ENCODE data around the gene FOXJ3. TPM values are rescaled to one million over a fixed set of nuclear protein-coding genes. Genes with fewer than 3 reads are reported as not detected.

FOXJ3 gene
- 46.2 TPM for total RNA-seq
- long read RNA-seq, full-length matches to known transcripts = 7 of 29 reads
- long read RNA-seq, partial matches to known transcripts = 5 of 29 reads
- long read RNA-seq, other reads (novel, unspliced or antisense) = 17 of 29 reads

GRCh38 chr1:42335050-42335808, at the start of gene FOXJ3:
FOXJ3 (minus strand) TSS chr1:42335235; CDS start chr1:42311093, 24,142 bp downstream.
- peak; percentile 96 for DNase-seq (ENCODE audit: low spot score)
- intact Hi-C loops (cut with DNase I) = loop anchor here (2.0 to 10.0 kb wide), 4 partner anchors 14 to 300 kb away; partner anchors contain the start of genes PPCS and ZMYND12

DNA sequence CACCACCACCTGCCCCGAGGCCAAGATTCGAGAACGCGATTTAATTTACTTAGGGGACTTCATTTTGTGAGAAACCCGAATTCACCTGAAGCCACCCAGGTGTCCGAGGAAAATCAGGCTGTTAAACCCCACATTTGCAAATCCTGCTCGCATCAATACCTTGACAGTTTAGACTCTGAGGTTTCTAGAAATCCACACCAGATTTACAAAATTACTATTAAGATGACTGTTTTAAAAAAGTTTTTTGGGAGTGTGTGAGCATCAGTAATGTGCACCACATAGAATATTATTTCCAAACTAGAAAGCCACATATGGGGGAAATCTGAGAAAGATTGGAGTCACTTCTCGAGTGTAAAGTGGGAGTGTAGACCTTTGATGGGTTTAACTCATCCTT, 46.2 kb upstream of the FOXJ3 start:
- intact Hi-C loops (cut with DNase I) = loop anchor here (5.0 kb wide), 1 partner anchor 76 kb away; the partner anchor contains the start of genes PPCS and ZMYND12
- no peak for DNase-seq (ENCODE audit: low spot score)

DNA sequence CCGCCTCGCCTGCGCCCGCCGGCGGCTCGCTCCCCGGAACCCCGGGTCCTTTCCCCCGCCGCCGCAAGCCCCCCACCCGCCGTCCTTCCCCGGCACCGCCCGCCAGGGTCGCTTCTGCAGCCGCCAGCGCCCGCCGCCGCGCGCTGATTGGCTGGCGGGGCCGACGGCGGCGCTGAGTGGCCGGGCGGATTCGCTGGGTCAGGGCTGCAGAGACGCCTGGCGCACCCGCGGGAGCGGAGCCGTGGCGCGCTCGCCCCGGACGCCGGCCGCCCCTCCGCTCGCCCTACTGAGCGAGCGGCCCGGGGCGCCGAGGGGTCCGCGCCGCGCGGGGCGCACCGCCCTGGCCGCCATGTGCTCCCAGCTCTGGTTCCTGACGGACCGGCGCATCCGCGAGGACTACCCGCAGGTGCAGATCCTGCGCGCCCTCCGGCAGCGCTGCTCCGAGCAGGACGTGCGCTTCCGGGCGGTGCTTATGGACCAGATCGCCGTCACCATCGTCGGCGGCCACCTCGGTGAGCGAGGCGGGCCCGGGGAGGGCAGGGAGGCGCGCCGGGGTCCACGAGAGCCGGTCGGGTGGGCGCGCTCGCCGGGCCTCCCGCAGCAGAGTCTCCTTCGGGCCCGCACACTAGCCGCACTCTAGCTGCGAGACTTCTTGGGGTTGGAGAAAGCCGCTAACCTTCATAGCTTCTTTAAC, 45.7 kb upstream of the FOXJ3 start, which contains the start of gene RIMKLA:
Gene RIMKLA (plus strand): TSS at position 207 of the 694 bp plus-strand sequence. CDS start 143 bp downstream, at position 350.
- no peak for DNase-seq (ENCODE audit: low spot score)
- intact Hi-C loops (cut with DNase I) = loop anchor here (5.0 kb wide), 1 partner anchor 77 kb away; the partner anchor contains the start of genes PPCS and ZMYND12

DNA sequence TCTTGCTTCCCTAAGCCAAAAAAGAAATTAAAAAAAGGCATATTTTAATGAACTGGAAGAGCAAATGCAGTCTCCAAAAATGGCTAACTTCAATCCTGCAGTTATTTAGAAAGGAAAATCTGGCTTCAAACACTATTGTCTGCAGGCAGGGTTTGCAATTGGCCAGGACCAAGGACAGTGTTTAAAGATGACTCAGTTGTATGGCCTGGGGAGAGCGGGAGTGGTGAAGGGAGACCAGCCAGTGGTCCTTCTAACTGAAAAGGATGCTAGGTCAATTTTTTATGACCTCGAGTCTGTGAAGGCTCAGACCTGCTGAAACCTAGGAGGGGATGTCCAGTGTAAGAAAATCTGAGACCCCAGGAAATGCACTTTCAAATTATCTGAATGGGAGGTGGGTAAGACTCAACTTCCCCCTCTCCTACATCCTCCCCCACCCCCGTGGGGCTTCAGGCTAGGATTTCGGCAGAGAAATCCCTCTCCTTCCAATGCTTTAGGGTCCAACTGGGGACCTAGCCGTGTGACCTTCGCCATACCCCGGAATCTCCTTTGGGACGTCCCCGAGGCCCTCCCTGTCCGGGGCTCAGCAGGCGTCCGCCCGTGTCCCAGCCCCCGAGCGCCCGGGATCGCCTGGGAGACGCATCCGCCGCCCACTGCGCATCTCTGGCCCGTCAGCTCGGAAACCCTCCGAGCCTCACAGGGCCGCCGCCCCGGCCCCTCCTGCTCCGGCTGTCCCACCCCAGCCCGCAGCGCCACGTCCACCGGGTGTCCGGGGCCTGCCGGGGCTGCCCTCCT, 45.0 kb upstream of the FOXJ3 start:
- no peak for DNase-seq (ENCODE audit: low spot score)
- intact Hi-C loops (cut with DNase I) = loop anchor here (5.0 kb wide), 1 partner anchor 77 kb away; the partner anchor contains the start of genes PPCS and ZMYND12

GRCh38 chr1:42372796-42373195, 37.8 kb upstream of the FOXJ3 start:
- DNase-seq (ENCODE audit: low spot score) = no peak
- intact Hi-C loops (cut with DNase I) = no loop called here

DNA sequence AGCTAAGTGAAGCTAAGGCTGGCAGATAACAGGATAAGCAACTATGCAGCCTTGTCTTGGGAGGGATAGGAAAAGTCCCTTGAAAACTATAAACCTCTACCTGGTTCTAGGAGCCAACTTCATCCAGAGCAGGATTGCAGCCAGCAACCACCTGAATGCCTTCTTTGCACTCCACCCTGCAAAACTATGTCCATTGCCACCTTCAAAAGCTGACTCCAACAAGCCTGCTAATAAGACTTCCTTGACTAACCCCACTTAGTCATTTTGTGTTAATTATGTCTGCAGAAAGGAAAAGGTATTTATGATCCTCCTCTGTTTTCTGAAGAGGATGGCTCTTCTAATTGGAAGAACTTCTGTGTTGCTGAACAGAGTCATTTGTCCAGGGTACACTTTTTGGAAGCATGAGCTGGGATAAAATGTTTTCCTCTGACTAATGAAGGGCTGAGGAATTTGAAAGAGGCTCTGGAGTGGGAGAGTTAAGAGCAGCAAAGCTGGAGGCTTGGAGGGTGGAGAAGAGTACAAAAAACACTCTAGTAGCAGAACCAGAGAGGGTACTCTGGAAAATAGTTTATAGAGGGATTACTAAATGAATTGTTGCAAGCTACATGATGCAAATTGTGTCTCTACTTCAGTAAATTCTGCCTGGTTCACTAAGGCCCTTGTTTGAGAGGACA, 36.0 kb upstream of the FOXJ3 start:
- intact Hi-C loops (cut with DNase I) = no loop called here
- no peak for DNase-seq (ENCODE audit: low spot score)

DNA sequence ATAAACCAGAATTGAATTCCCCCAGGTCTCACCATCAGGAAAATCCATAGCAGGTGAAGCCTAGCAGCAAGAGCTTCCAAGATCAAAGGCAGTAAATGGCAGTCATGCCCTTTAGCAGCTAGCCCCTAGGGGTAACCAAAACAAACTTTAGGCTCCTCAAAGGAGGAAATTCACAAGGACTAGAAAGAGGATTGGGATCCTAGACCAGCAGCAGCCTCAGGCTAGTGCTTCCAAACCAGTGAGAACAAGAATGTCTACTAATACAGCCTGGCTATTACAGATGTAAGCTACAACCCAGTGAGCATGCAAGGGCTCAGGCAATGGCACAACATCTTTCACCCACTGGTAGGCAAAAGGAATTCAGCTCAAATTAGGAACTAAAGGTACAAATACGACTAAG, 34.4 kb upstream of the FOXJ3 start:
- no peak for DNase-seq (ENCODE audit: low spot score)
- intact Hi-C loops (cut with DNase I) = no loop called here

GRCh38 chr1:42368096-42368795, 33.2 kb upstream of the FOXJ3 start:
- DNase-seq (ENCODE audit: low spot score) = no peak
- intact Hi-C loops (cut with DNase I) = no loop called here

GRCh38 chr1:42365118-42365517, 30.1 kb upstream of the FOXJ3 start:
- no peak for DNase-seq (ENCODE audit: low spot score)
- intact Hi-C loops (cut with DNase I) = no loop called here

- no peak for DNase-seq (ENCODE audit: low spot score)
- intact Hi-C loops (cut with DNase I) = no loop called here
These were observed 29.5 kb upstream of the FOXJ3 start for GRCh38 chr1:42364542-42364941.

DNA sequence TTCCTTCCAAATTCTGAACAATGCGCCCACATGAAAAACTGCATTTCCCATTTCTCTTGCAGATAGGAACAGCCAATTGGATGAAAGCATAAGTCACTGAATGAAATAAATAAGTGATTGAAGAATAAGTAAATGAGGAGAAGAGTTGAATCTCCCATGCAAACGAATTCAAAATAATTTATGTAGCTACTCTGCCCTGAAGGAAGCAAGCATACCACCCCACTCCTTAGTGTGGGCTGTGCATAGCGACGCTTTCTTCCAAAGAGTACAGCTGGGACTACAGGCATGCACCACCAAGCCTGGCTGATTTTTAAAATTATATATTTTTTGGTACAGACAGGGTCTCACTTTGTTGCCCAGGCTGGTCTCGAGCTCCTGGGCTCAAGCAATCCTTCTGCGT, 29.1 kb upstream of the FOXJ3 start:
- DNase-seq (ENCODE audit: low spot score) = no peak
- intact Hi-C loops (cut with DNase I) = no loop called here

- intact Hi-C loops (cut with DNase I) = no loop called here
- no peak for DNase-seq (ENCODE audit: low spot score)
These were observed 24.4 kb upstream of the FOXJ3 start for GRCh38 chr1:42359466-42359865.

DNA sequence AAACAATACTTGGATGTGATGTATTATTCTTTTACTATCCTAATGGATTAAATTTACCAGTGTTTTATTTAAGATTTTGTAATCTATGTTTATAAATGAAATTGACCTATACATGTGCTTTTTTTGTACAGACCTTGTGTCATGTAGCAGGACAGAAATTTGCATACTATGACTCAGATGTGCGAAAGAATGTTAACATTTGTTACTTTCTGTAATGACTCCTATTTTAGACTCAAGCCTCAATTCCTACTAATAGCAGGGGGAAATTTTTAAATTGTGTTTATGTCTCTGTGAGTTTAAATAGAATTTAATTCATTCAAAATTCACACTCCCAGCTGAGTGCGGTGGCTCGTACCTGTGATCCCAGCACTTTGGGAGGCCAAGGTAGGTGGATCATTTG, 23.8 kb upstream of the FOXJ3 start:
- intact Hi-C loops (cut with DNase I) = no loop called here

GRCh38 chr1:42350086-42350485, 15.1 kb upstream of the FOXJ3 start:
- no peak for DNase-seq (ENCODE audit: low spot score)

More for the DNA sequence above, 23.8 kb upstream of the FOXJ3 start:
- no peak for DNase-seq (ENCODE audit: low spot score)

GRCh38 chr1:42348498-42348897, 13.5 kb upstream of the FOXJ3 start:
- no peak for DNase-seq (ENCODE audit: low spot score)
- intact Hi-C loops (cut with DNase I) = loop anchor here (10.0 kb wide), 1 partner anchor 396 kb away; the partner anchor contains the start of gene CLDN19

More at GRCh38 chr1:42350086-42350485, 15.1 kb upstream of the FOXJ3 start:
- intact Hi-C loops (cut with DNase I) = no loop called here

DNA sequence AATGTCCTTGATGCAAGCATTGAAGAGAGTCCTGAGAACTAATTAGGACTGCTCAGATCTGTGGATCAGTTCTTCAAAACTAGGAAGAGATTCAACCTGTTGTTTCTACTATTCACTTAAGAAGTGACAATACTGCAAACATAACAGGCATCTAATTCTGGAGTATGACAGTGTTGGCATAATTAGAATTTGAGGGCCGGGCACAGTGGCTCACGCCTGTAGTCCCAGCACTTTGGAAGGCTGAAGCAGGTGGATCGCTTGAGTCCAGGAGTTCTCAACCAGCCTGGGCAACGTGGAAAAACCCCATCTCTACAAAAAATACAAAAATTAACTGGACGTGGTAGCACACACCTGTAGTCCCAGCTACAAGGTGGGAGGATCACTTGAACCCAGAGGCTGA, 8.0 kb upstream of the FOXJ3 start:
- no peak for DNase-seq (ENCODE audit: low spot score)
- intact Hi-C loops (cut with DNase I) = loop anchor here (10.0 kb wide), 1 partner anchor 402 kb away; the partner anchor contains the start of gene CLDN19

- DNase-seq (ENCODE audit: low spot score) = no peak
- intact Hi-C loops (cut with DNase I) = loop anchor here (10.0 kb wide), 1 partner anchor 404 kb away; the partner anchor contains the start of gene CLDN19
These were observed 5.9 kb upstream of the FOXJ3 start for GRCh38 chr1:42340901-42341300.

DNA sequence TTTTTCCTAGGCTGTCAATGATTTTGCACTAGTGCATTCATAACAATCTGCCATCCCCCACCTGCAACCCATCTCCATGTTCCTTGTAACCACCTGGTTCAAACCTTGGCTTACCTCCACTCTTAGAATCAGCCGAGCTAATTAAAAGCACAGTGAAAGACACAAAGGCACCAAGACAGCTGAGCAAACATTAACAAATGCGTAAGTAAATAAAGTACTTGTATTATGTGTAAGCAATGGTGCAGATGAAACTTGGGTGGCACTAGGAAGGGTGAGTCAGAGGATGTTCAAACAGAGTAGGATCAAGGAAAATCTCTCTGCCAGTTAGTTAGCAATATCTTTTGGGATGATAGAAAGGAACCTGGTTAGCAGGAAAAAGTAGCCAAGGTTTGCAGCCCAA, 5.1 kb upstream of the FOXJ3 start:
- intact Hi-C loops (cut with DNase I) = loop anchor here (10.0 kb wide), 1 partner anchor 405 kb away; the partner anchor contains the start of gene CLDN19
- no peak for DNase-seq (ENCODE audit: low spot score)

All from cardiac septum (tissue), 1 donor.